Choroid plexus epithelial cell (primary cell): ENCODE data around the gene PA2G4.
A peak's percentile ranks its signal among the peaks of the same experiment; 100 is the strongest.

Source experiments
- DNase-seq: peaks from one replicate; pipeline ENCODE4 v3.0.0-alpha.2; 2010; ENCODE audit warnings: low read depth
- H3K4me3 ChIP-seq: 2 replicates; pipeline ENCODE4 v1.5.1; 2011; ENCODE audit warnings: low read depth, mild to moderate bottlenecking, control low read depth, low read length, moderate library complexity
- TF ChIP-seq, protein P1 (sequence below): conservative IDR thresholded peaks from 2 replicates; pipeline ENCODE4 v1.5.1; 2011; ENCODE audit warnings: low read depth, mild to moderate bottlenecking, control low read depth, inconsistent platforms, low read length, moderate library complexity

Gene PA2G4

DNA sequence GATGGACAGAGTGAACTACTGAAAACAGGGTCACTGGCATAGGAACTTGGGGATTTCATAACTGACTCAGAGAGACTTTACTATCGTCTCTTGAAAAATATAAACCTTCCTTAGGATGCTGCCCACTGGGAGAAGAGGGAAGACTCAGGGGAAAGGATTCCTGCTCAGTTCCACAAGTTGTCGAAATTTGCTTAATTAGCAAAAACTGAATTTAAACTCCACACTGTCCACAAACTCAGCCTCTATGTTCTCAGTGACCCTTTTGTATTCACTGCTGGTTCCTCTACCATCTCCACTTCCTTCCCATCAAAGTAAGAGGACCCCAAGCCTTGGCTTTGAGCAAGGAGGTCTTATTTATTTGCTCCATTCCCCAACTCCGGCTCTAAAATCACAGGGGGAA is 40.9 kb downstream of the PA2G4 start:
- DNase-seq, result no peak
- TF ChIP-seq, protein P1, sequence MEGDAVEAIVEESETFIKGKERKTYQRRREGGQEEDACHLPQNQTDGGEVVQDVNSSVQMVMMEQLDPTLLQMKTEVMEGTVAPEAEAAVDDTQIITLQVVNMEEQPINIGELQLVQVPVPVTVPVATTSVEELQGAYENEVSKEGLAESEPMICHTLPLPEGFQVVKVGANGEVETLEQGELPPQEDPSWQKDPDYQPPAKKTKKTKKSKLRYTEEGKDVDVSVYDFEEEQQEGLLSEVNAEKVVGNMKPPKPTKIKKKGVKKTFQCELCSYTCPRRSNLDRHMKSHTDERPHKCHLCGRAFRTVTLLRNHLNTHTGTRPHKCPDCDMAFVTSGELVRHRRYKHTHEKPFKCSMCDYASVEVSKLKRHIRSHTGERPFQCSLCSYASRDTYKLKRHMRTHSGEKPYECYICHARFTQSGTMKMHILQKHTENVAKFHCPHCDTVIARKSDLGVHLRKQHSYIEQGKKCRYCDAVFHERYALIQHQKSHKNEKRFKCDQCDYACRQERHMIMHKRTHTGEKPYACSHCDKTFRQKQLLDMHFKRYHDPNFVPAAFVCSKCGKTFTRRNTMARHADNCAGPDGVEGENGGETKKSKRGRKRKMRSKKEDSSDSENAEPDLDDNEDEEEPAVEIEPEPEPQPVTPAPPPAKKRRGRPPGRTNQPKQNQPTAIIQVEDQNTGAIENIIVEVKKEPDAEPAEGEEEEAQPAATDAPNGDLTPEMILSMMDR, result no peak
- no peak overlapping the region for H3K4me3 ChIP-seq

DNA sequence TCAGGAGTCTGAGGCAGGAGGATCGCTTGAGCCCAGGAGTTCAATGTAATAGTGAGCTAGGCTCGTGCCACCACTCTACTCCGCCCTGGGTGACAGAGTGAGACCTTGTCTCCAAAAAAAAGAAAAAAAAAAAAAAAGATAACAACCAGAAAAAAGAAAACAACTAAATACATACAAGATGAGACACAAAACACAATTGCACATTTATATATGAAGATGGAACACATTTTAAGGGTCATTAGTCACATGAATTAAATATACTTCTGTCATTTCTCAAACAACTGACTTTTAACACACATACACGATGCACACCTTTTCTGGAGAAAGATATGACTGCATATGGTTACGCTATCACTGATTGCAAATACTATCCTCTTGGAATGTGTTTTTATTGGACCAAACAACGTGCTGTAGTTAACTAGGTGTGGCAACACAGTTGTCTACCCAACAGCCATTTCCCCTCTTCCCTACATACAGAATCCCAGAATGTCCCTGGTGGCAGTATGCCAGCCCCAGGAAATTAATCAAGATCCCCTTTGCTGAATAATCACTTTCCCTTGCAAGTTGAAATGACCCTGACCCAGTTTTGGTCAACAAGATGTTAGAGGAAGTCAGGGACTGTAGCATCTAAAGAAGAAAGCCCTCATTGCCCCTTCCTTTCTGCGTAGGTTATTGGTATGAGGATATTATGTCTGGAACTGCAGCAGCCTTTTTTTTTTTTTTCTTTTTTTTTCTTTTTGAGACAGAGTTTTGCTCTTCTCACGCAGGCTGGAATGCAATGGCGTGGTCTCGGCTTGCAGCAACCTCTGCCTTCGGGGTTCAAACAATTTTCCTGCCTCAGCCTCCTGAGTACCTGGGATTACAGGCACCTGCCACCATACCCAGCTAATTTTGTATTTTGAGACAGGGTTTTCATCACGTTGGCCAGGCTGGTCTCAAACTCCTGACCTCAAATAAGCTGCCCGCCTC is 42.4 kb downstream of the PA2G4 start:
- H3K4me3 ChIP-seq, result no peak overlapping the region
- TF ChIP-seq, protein P1, result no peak
- DNase-seq, result no peak

DNA sequence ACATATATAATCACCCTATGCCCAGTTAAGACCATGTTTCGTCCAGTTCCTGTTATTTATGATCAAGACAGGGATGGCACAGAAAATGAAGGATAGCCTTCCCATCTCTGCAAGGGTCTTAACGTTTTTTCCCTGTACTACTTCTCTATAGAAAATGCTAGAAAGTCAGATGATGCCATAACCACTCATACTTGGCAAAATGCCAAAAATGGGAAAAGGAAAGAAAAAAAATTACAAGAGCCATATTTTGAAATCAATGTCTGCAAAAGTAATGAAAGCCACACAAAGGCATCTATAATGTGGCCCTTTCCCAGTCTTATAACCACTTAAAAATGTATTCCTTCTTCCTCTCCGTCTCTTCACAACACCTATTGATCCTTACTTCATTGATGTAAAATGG is 46.2 kb downstream of the PA2G4 start:
- TF ChIP-seq, protein P1, result no peak
- DNase-seq, result peak; percentile 73
- H3K4me3 ChIP-seq, result no peak overlapping the region

DNA sequence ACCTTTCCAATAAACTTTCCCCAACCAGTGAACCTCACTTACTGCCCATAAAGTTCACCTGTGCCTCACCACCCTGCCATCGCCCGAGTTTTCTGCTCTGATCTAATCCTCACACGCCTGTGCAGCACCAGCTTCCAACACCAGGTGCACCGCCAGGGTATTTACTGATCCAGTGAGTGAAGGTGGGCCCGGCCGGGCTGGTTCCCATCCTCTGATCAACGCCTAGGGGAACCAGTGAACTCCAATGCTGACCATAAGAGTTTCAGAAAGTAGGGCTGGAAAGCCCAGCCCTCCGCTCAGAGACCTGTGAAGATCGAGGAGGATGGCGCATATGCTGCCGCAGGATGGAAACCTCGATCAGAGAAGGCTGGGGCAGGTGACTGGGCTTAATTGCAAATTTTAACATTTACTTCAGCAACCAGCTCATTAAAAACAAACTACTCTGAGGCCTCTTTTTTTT is 47.3 kb downstream of the PA2G4 start:
- peak overlapping the region; percentile 62 for H3K4me3 ChIP-seq
- DNase-seq, result peak; percentile 38
- TF ChIP-seq, protein P1, result peak; percentile 53

DNA sequence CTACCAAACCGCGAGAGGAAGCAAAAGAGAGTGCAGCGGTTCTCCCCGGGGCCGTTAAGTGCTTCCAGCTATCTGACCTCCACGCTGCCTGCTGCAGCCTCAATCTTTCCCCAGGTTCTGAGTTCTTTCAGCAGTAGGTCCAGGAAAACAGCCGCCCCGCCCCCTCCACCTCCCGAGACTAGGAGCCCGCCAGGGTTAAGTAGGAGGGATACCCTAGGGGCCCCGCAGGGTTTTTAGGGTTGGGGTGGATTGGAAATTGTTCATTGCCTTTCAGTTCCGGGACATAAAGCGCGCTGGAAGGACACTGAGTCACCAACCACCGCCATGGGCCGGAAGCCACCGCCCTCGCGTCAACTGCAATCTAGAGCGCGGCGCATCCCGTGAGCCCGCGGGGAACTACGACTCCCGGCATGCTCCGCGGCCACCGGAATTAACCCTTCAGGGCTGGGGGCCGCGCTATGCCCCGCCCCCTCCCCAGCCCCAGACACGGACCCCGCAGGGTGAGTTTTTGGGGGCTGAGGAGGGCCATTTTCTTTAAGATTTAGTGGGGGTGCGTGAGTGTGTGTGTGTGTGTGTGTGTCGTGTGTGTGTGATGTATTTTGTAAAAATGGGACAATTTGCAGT is 47.9 kb downstream of the PA2G4 start, which contains the start of gene MYL6B:
Gene MYL6B, plus strand, starts transcription at position 456 of the 624 bp plus-strand sequence. CDS start 1,332 bp downstream, outside the sequence.
- peak within 1 kb of the TSS; percentile 62 for H3K4me3 ChIP-seq
- TF ChIP-seq, protein P1, result no peak
- DNase-seq, result peak; percentile 92

DNA sequence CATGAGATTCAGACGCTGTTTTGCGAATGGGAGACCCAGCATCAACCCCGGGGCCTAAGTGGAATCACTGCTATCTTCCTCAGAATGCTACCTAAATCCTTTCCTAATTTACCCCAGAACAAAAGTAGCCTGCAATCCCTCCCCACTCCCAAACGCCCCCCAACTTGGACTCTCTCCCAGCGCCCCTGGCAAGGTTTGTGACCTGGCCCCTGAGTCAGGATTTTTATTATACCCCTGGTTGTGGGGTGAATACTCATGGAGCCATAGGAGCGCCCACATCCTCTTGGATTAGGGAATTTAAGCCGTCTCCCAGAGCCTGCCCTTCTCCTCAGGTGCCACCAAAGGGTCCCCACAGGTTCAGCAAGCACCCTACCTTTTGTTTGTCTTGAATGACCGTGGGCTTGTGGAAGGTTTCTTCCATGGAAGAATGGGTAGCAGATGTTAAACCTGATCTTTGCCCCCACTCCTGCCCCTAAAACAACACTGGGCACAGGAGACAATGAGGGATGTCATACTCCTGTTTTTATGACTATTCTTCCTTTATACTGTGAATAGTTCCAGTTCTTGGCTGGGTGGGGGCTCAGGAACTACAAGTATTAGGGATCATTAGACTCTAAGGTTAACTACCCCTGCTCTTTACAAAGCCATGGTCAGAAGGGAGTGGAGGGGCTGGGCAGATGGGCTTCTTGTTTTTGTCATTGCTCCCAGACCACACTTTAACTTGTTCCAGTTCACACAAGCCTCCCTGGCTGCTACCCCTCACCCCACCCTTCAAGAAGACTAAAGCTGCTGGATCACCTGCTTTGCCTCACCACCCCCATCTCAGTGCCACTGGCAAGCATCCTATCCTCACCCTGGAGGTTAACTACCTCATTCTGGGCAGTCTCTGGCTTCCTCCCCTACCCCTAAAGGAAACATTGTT is 48.7 kb downstream of the PA2G4 start:
- peak overlapping the region; percentile 62 for H3K4me3 ChIP-seq
- TF ChIP-seq, protein P1, result no peak
- no peak for DNase-seq
